GM23338 (cell line): ENCODE results near the gene GRK4. TPM values are rescaled to one million over a fixed set of nuclear protein-coding genes. Genes with fewer than 3 reads are reported as not detected.

Source experiments
- ATAC-seq: fragments of 200-7000 bp; cut with Tn5 transposase; 3 replicates; pipeline ENCODE4 v1.9.1; 2020
- DNase-seq: peaks from one replicate; pipeline ENCODE4 v3.0.0-alpha.2; 2015; ENCODE audit warnings: low spot score
- H2AFZ ChIP-seq: fragments of 200-600 bp; sonication (generic); 2 replicates; pipeline ENCODE4 v1.8.0; 2016; ENCODE audit warnings: antibody characterized with exemption, mild to moderate bottlenecking, moderate library complexity
- H3F3A ChIP-seq: fragments of 200-600 bp; sonication (generic); replicated peaks from 2 replicates; pipeline ENCODE4 v1.8.0; 2017; ENCODE audit warnings: antibody characterized with exemption, mixed run types, low read depth
- H3K27ac ChIP-seq: fragments of 200-600 bp; sonication (generic); 2 replicates; pipeline ENCODE4 v1.6.1; 2016; ENCODE audit warnings: low read depth
- H3K27me3 ChIP-seq: fragments of 200-600 bp; sonication (generic); 2 replicates; pipeline ENCODE4 v1.8.0; 2016; ENCODE audit warnings: mild to moderate bottlenecking, mixed run types, moderate library complexity; ENCODE audit not compliant: insufficient read depth
- H3K36me3 ChIP-seq: fragments of 200-600 bp; sonication (generic); 2 replicates; pipeline ENCODE4 v1.8.0; 2016; ENCODE audit warnings: mild to moderate bottlenecking; ENCODE audit not compliant: insufficient read depth
- H3K4me1 ChIP-seq: fragments of 200-600 bp; sonication (generic); 2 replicates; pipeline ENCODE4 v1.8.0; 2016; ENCODE audit warnings: mild to moderate bottlenecking, moderate library complexity; ENCODE audit not compliant: insufficient read depth
- H3K4me2 ChIP-seq: fragments of 200-600 bp; sonication (generic); 2 replicates; pipeline ENCODE4 v1.7.1; 2017; ENCODE audit warnings: mixed run types
- H3K4me3 ChIP-seq: fragments of 200-600 bp; sonication (generic); 2 replicates; pipeline ENCODE4 v1.6.1; 2016; ENCODE audit warnings: mixed run types
- H3K79me2 ChIP-seq: fragments of 200-600 bp; sonication (generic); replicated peaks from 2 replicates; pipeline ENCODE4 v1.8.0; 2017; ENCODE audit warnings: mild to moderate bottlenecking; ENCODE audit not compliant: insufficient read depth
- H3K9me2 ChIP-seq: fragments of 200-600 bp; sonication (generic); 2 replicates; pipeline ENCODE4 v1.8.0; 2017; ENCODE audit not compliant: insufficient read depth
- H4K20me1 ChIP-seq: fragments of 200-600 bp; sonication (generic); replicated peaks from 2 replicates; pipeline ENCODE4 v1.8.0; 2017; ENCODE audit warnings: mild to moderate bottlenecking; ENCODE audit not compliant: insufficient read depth
- H3K27ac Mint-ChIP-seq: 2 replicates; pipeline ENCODE4 v1.8.0; 2020; ENCODE audit warnings: inconsistent platforms, mild to moderate bottlenecking, moderate library complexity, mixed read lengths
- H3K27me3 Mint-ChIP-seq: 3 replicates; pipeline ENCODE4 v1.8.0; 2022; ENCODE audit warnings: low read depth, mild to moderate bottlenecking, moderate library complexity, mixed read lengths, inconsistent platforms; ENCODE audit not compliant: insufficient read depth, poor library complexity
- H3K36me3 Mint-ChIP-seq: 3 replicates; pipeline ENCODE4 v1.8.0; 2021; ENCODE audit warnings: low read depth, mild to moderate bottlenecking, inconsistent platforms, moderate library complexity, mixed read lengths
- H3K4me1 Mint-ChIP-seq: 3 replicates; pipeline ENCODE4 v1.8.0; 2020; ENCODE audit warnings: mild to moderate bottlenecking, inconsistent platforms, mixed read lengths
- H3K4me3 Mint-ChIP-seq: 3 replicates; pipeline ENCODE4 v1.8.0; 2021; ENCODE audit warnings: moderate library complexity, mild to moderate bottlenecking, inconsistent platforms, mixed read lengths
- H3K9me3 Mint-ChIP-seq: 3 replicates; pipeline ENCODE4 v1.8.0; 2020; ENCODE audit warnings: moderate library complexity, mild to moderate bottlenecking, inconsistent platforms, mixed read lengths
- CTCF ChIP-seq, 2 experiments: fragments of 200-600 bp in 1 of 2; sonication (generic) in 1 of 2; conservative IDR thresholded peaks; 2 replicates each; pipeline versions ENCODE4 v1.5.1 to v1.6.1; 2016 to 2017; ENCODE audit warnings: antibody characterized with exemption in 2 of 2, low read depth in 2 of 2, mild to moderate bottlenecking in 2 of 2, moderate library complexity in 1 of 2
- ETS1 ChIP-seq: IDR thresholded peaks from 2 replicates; pipeline ENCODE4 v1.6.1; 2016; ENCODE audit warnings: antibody characterized with exemption
- EZH2phosphoT487 ChIP-seq: fragments of 200-600 bp; sonication (generic); IDR thresholded peaks from one replicate; pipeline ENCODE4 v1.8.1; 2018; ENCODE audit warnings: antibody characterized with exemption; ENCODE audit not compliant: unreplicated experiment
- JUNB ChIP-seq: IDR thresholded peaks from one replicate; pipeline ENCODE4 v1.6.1; 2016; ENCODE audit warnings: antibody characterized with exemption; ENCODE audit not compliant: unreplicated experiment
- NANOG ChIP-seq: IDR thresholded peaks from 2 replicates; pipeline ENCODE4 v1.6.1; 2016; ENCODE audit warnings: antibody characterized with exemption, borderline replicate concordance
- POLR2AphosphoS5 ChIP-seq: IDR thresholded peaks from 2 replicates; pipeline ENCODE4 v1.6.1; 2016; ENCODE audit warnings: antibody characterized with exemption, low read depth
- REST ChIP-seq: IDR thresholded peaks from one replicate; pipeline ENCODE4 v1.6.1; 2018; ENCODE audit warnings: antibody characterized with exemption; ENCODE audit not compliant: unreplicated experiment
- STAT1 ChIP-seq: IDR thresholded peaks from one replicate; pipeline ENCODE4 v1.6.1; 2016; ENCODE audit warnings: antibody characterized with exemption; ENCODE audit not compliant: unreplicated experiment
- ZNF114 ChIP-seq: fragments of 250-450 bp; sonication (Bioruptor Pico); IDR thresholded peaks from 2 replicates; pipeline ENCODE4 v1.5.0; 2020; ENCODE audit warnings: mild to moderate bottlenecking, moderate library complexity
- ZNF331 ChIP-seq: fragments of 250-450 bp; sonication (Bioruptor Pico); IDR thresholded peaks from 2 replicates; pipeline ENCODE4 v1.5.0; 2020; ENCODE audit warnings: low read depth, mild to moderate bottlenecking, moderate library complexity
- polyA plus RNA-seq: library from polyadenylated mRNA; unstranded; fragments of >200 nt; fragmentation: Nextera tagmentation; extraction: Ambion mirVana; gene quantifications from 2 replicates; pipeline ENCODE4 v1.2.1, GENCODE V29; 2016
- total RNA-seq: library from RNA; depleted of rRNA; stranded (reverse); fragments of >200 nt; shearing (Covaris generic); gene quantifications from 2 replicates; pipeline ENCODE4 v1.2.3, GENCODE V29; 2014
- TF ChIP-seq, protein P1 (sequence below): fragments of 250-450 bp; sonication (Bioruptor Pico); IDR thresholded peaks from 2 replicates; pipeline ENCODE4 v1.5.0; 2020; ENCODE audit warnings: mild to moderate bottlenecking, moderate library complexity

The GRK4 gene
- total and polyA plus RNA-seq, 2 experiments from 2014 or later = 1.3 to 1.4 TPM

GRCh38 chr4:3077796-3078195, 114.4 kb downstream of the GRK4 start:
- no peak overlapping the region for H3K4me2 ChIP-seq
- Mint-ChIP-seq H3K36me3 (no peaks in the 10 kb centered on the region; the same call in 2 of the 3 replicates), H3K4me3 (no peak overlapping the region), H3K4me1 (peaks cover 11% of the 10 kb centered on the region), H3K9me3 (no peaks in the 10 kb centered on the region), H3K27ac (no peak overlapping the region), H3K27me3 (peaks cover 3% of the 10 kb centered on the region)
- H3K4me3 ChIP-seq = no peak overlapping the region
- H3K4me1 ChIP-seq = peaks cover 12% of the 10 kb centered on the region
- no peak overlapping the region; the same call in 1 of the 2 replicates for H3K27ac ChIP-seq
- peaks cover 73% of the 10 kb centered on the region for H3K79me2 ChIP-seq
- no peaks in the 10 kb centered on the region for H3F3A ChIP-seq
- ATAC-seq (no peak), DNase-seq (no peak)
- no peaks in the 10 kb centered on the region for H3K36me3 ChIP-seq
- H3K9me2 ChIP-seq = no peaks in the 10 kb centered on the region
- TF ChIP-seq REST (no peak), JUNB (no peak), ZNF331 (CRISPR knock-in tag) (no peak), NANOG (no peak), ZNF114 (CRISPR knock-in tag) (no peak), EZH2phosphoT487 (no peak), STAT1 (no peak), CTCF (conservative IDR thresholded peaks at IDR 0.05; ENCODE audit: low read depth in 2 of 2) (no peak), ETS1 (no peak), POLR2AphosphoS5 (no peak)
- TF ChIP-seq, protein P1, sequence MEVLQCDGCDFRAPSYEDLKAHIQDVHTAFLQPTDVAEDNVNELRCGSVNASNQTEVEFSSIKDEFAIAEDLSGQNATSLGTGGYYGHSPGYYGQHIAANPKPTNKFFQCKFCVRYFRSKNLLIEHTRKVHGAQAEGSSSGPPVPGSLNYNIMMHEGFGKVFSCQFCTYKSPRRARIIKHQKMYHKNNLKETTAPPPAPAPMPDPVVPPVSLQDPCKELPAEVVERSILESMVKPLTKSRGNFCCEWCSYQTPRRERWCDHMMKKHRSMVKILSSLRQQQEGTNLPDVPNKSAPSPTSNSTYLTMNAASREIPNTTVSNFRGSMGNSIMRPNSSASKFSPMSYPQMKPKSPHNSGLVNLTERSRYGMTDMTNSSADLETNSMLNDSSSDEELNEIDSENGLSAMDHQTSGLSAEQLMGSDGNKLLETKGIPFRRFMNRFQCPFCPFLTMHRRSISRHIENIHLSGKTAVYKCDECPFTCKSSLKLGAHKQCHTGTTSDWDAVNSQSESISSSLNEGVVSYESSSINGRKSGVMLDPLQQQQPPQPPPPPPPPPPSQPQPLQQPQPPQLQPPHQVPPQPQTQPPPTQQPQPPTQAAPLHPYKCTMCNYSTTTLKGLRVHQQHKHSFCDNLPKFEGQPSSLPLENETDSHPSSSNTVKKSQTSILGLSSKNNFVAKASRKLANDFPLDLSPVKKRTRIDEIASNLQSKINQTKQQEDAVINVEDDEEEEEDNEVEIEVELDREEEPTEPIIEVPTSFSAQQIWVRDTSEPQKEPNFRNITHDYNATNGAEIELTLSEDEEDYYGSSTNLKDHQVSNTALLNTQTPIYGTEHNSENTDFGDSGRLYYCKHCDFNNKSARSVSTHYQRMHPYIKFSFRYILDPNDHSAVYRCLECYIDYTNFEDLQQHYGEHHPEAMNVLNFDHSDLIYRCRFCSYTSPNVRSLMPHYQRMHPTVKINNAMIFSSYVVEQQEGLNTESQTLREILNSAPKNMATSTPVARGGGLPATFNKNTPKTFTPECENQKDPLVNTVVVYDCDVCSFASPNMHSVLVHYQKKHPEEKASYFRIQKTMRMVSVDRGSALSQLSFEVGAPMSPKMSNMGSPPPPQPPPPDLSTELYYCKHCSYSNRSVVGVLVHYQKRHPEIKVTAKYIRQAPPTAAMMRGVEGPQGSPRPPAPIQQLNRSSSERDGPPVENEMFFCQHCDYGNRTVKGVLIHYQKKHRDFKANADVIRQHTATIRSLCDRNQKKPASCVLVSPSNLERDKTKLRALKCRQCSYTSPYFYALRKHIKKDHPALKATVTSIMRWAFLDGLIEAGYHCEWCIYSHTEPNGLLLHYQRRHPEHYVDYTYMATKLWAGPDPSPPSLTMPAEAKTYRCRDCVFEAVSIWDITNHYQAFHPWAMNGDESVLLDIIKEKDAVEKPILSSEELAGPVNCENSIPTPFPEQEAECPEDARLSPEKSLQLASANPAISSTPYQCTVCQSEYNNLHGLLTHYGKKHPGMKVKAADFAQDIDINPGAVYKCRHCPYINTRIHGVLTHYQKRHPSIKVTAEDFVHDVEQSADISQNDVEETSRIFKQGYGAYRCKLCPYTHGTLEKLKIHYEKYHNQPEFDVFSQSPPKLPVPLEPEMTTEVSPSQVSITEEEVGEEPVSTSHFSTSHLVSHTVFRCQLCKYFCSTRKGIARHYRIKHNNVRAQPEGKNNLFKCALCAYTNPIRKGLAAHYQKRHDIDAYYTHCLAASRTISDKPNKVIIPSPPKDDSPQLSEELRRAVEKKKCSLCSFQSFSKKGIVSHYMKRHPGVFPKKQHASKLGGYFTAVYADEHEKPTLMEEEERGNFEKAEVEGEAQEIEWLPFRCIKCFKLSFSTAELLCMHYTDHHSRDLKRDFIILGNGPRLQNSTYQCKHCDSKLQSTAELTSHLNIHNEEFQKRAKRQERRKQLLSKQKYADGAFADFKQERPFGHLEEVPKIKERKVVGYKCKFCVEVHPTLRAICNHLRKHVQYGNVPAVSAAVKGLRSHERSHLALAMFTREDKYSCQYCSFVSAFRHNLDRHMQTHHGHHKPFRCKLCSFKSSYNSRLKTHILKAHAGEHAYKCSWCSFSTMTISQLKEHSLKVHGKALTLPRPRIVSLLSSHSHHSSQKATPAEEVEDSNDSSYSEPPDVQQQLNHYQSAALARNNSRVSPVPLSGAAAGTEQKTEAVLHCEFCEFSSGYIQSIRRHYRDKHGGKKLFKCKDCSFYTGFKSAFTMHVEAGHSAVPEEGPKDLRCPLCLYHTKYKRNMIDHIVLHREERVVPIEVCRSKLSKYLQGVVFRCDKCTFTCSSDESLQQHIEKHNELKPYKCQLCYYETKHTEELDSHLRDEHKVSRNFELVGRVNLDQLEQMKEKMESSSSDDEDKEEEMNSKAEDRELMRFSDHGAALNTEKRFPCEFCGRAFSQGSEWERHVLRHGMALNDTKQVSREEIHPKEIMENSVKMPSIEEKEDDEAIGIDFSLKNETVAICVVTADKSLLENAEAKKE (CRISPR knock-in tag) = no peak
- no peak overlapping the region for H2AFZ ChIP-seq
- peaks cover 53% of the 10 kb centered on the region for H4K20me1 ChIP-seq
- no peaks in the 10 kb centered on the region for H3K27me3 ChIP-seq
